Vagina (tissue), 2 donors: ENCODE measurements around the gene EIF4E.

Experiments
- POLR2AphosphoS5 ChIP-seq, 2 donors: sonication (generic); formaldehyde crosslinking; IDR thresholded peaks; one replicate each; pipeline ENCODE4 v1.9.0; 2017; ENCODE audit warnings: antibody characterized with exemption in 2 of 2, mild to moderate bottlenecking in 2 of 2, low read depth in 1 of 2; ENCODE audit not compliant: insufficient read depth in 1 of 2
- TF ChIP-seq, protein P1 (sequence below), 3 experiments: fragments of 450-650 bp in 2 of 3; fragments of 200-600 bp in 1 of 3; sonication (generic) in 1 of 3; IDR thresholded peaks; one replicate each; pipeline ENCODE4 v1.5.1; 2017 to 2019; ENCODE audit warnings: antibody characterized with exemption in 3 of 3, mild to moderate bottlenecking in 2 of 3, moderate library complexity in 2 of 3

DNA sequence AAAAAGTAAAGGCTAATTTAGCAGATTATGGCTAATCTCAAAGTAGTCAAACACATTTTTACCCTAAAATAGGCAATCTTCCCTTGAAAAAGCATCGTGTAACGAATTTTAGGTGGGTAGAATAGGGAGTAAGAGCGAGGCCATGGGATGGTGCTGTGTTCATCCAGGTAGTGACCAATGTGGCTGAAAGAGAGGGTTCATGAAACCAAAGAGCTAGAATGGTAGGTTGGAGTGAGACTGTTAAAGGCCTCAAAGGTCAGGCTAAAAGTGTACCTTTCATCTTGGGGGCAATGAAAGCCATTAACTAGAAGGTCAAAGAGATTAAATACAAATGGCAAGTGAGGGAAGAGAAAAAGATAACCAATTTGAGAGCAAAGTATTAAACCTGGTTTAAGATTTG lies 23.6 kb downstream of the EIF4E start:
- TF ChIP-seq, protein P1, sequence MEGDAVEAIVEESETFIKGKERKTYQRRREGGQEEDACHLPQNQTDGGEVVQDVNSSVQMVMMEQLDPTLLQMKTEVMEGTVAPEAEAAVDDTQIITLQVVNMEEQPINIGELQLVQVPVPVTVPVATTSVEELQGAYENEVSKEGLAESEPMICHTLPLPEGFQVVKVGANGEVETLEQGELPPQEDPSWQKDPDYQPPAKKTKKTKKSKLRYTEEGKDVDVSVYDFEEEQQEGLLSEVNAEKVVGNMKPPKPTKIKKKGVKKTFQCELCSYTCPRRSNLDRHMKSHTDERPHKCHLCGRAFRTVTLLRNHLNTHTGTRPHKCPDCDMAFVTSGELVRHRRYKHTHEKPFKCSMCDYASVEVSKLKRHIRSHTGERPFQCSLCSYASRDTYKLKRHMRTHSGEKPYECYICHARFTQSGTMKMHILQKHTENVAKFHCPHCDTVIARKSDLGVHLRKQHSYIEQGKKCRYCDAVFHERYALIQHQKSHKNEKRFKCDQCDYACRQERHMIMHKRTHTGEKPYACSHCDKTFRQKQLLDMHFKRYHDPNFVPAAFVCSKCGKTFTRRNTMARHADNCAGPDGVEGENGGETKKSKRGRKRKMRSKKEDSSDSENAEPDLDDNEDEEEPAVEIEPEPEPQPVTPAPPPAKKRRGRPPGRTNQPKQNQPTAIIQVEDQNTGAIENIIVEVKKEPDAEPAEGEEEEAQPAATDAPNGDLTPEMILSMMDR (IDR thresholded peaks at IDR 0.05), result no peak
- TF ChIP-seq POLR2AphosphoS5 (IDR thresholded peaks at IDR 0.05; ENCODE audit: insufficient read depth in 1 of 2, low read depth in 1 of 2), result no peak
